NCI-H2171 treated with DMSO at 0.1 percent for 48 hours (cell line): ENCODE results near the gene TTC22.
A peak's percentile ranks its signal among the peaks of the same experiment; 100 is the strongest.

Experiments used
- DNase-seq: peaks from one replicate; lab custom pipeline; 2025; lab: John Stamatoyannopoulos, UW

TTC22 gene

DNA sequence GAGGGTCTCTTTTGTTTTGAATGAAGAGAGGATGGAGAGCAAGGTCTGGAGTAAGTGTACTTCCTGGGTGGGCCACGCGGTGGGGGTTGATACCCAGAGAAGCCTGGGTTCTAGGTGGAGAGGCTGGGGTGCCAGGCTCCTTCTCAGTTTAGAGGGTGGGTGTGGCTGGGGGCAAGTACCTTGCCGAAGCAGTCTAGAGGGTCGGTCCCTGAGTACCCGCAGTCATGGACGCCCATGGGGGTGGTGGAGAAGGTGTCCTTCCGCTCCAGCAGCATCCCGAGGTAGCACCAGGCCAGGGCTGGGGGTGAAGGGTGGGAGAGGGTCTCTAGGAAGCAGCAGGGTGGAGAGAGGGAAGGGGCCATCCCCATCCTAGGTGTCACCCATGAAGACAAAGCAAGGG is 14.3 kb downstream of the TTC22 start:
- DNase-seq = no peak

DNA sequence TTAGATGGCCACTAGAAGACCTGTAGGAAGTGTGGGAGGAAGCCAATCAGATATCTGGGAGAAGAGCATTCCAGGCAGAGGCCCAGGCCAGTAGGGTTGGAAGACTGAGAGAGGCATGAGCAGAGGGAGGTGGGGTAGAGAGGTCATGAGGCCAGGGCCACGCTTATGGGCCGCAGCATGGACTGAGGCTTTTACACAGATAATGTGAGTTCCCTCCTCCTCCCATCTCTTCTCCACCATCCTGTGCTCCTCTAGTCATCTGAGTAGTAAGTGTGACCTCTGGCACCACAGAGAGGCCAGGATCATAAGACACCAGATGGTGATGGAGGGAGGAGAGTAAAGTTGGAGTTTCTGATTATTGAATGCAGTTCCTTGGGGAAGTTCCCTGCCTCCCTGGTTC is 17.1 kb downstream of the TTC22 start:
- DNase-seq = no peak

DNA sequence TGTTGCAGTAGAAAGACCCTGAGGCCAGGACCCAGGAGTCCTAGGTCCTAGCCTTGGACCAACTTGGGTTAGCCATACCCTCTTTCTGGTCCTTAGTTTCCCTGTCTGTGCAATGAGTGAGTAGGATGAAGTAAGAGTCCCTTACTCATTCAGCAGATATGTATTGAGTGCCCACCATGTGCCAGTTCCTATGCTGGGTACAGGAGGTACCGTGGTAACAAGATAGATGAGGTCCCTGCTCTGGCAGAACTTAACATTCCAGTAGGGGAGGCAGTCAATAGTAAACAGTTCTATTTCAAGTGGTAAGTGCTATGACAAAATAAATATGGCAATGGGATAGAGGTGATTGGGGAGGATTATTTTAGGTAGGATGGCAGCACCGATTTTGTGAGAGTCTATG is 18.5 kb downstream of the TTC22 start:
- peak; percentile 12 for DNase-seq

DNA sequence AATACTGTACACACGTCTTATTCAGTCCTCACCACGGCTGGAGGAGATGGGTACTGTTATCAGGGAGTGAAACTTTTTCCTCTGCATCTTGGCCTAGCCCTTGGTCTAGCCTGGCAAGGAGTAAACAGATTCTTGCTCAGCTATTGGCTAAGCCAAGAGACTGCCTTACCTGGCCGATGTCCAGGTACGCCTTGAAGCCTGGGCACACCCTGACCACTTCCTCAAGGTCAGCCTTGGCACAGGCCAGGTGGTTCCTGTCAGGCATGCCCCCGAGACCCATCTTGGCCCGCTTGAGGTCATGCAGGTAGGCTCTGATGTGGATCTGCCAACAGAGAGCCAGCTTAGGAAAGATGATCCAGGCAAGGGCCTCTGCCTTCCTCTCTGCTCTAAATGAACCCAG is 19.0 kb downstream of the TTC22 start:
- no peak for DNase-seq

DNA sequence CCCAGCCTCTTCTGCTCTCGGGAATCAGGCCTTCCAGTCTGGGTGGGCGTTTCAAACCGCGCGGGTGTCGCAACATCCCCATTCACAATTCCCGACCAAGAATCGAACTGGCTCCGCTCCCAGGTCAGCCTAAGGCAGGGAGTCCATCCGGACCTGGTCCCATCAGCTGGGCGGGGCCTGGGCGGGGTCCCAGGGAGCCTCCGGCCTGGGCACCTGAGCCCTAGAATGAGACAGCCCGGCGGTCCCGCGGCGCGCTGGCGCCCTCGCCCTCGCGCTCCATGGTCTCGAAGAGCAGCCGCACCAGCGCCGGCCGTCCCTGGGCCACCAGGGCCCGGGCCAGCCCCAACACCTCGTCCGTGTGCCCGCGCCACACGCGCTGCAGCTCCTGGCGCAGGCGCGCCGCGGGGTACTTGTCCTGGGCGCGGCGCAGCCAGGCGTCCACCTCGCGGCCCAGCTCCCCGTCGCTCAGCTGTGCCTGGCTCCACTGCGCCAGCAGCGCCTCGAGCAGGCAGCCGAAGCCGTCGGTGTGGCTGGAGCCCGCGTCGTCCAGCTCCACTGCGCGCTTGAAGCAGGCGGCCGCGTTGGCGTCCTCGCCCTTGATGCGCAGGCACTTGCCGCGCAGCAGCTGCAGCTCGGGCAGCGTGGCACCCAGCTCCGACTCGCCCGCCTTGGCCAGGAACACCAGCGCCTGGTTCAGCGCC is 19.9 kb downstream of the TTC22 start:
- no peak for DNase-seq

DNA sequence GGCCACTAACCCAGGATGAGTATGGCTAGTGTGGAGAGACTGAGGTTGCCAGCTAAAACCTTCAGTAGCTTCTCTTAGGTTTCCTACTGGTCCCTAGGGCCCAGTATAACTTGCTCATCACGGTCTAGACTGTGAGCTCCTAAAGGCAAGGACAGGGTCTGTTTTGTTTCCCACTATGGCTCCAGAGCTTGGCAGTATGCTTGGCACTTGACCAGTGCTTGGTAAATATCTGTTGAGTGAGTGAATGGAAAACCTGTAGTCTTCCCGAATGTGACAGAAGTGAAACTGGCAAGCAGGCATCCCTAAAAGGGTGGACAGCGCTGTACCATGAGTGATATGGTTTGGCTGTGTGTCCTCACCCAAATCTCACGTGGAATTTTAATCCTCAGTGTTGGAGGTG is 23.7 kb downstream of the TTC22 start:
- no peak for DNase-seq

DNA sequence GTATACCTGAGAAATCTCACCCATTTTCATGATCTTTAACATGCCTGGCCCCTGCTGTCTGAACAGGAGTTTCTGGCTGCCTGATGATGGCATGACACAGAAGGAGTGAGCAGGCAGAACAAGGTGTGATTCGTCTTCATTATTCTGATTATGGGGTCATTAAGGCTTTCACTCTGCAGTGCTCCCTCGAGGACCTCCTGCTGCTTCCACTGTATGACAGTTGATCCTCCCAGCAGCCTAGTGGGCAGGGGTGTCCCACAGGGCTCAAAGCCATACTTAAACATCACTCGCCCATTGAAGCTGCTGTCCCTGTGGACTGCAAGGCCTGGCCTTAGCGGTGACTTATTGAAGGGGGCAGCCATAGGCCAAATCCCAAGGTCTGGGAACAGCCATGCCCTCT is 24.1 kb downstream of the TTC22 start:
- no peak for DNase-seq

DNA sequence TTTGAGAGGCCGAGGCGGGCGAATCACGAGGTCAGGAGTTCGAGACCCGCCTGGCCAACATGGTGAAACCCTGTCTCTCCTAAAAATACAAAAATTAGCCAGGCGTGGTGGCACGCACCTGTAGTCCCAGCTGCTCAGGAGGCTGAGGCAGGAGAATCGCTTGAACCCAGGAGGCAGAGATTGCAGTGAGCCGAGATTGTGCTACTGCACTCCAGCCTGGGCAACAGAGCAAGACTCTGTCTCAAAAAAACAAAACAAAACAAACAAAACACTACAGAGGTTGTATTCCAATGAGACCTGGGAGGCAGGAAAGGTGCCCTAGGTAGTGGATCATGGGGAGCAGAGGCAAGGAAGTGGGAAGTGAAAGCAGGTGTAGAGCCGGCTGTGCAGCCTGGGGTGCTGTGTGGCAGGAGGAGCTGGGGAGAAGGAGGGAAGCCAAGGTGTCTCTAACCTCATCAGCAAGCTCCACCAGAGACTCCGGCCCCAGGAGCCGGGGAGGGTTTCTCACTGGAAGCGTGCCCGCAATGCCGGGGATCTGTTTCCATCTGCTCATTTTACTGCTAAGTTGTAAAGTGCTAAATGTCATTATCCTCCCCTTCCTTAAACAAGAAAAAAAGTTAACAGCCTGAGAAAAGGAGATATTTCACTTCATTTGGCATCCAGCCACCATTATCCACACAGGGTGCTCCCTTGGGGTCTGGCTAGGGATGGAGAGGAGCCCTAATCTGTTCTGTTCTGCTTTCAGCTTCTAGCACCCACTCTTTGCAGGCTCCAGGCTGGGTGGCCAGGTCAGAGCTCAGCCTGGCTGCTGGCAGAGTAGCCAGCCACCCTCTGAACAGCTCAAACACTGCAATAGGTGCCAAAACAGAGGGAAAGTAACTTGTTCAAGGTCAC is 25.0 kb downstream of the TTC22 start:
- peak; percentile 86 for DNase-seq

DNA sequence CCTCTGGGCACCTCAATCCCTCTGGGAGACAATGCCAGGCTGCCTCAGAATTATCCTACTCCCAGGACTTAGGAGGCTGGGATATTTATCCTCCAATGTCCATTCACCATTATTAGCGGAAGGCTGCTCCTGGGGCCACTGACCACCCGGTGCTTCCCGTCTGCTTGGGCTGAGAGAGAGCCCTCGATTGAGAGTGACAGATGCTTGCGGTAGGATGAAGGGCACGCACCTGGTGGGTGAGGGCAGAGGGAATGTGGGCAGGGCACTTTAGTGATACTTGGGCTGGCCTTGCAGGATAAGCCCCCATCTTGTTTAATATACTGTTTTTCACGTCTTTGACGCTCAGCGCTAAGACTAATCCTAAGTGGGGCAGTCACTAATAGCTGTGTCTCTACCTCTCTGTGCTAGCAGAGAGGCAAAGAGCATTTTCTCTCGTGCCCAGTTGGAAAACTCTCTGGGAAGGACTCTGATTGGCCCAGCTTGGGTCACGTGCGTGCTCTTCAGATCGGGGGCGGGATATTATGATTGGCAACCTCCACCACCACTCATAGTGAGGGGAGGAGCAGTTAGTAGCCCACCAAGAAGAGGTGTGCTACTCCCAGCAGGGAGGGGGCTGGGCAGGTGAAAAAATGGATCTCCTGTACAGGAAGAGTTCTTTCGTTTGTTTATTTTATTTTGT is 26.2 kb downstream of the TTC22 start:
- peak; percentile 93 for DNase-seq

DNA sequence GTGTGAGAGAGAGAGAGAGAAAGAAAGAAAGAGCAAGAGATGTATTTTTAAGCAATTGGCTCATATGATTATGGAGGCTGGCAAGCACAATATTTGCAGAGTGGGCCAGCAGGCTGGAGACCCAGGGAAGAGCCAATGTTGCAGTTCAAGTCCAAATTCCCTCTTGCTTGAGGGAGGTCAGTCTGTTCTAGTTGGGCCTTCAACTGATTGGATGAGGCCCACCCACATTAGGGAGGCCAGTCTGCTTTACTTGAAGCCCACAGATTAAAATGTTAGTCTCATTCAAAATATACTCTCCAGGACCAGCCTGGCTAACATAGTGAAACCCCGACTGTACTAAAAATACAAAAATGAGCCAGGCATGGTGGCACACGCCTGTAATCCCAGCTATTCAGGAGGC is 28.2 kb downstream of the TTC22 start:
- no peak for DNase-seq

DNA sequence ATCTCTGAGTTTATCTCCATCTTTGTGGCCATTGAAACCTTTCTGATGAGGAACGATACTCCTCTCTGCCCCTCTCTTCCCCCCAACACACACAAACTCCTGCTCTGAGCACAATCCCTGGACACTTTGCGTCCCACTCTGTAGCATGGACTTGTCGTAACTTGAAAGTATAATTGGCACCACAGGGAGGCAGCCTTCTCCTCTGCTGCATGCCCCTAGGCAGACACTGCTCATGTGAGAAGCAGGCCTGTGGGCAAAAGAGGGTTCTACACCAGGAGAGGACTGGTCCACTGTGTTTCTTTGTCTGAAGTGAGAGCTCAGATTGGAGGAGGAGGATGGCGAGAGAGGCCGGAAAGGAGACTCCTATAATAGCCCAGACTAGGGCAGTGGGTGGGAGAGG is 33.0 kb downstream of the TTC22 start:
- DNase-seq = no peak

DNA sequence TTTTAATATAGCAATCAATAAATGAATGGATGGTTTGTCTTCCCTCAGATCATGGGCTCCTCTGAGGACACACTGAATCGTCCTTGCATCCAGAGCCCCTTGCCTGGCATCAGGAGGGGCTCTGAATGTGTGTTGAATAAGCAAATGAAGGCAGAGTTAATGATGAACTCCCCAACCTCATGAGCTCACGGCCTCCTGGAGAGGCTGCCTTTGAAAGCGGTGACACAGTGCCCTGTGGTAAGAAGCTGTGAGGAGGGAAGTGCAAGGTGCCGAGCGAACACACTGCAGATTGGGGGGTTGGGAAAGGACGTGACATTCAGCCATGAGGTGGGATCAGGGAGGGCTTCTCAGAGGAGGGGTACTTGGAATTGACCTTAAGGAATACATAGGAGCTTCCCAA is 33.6 kb downstream of the TTC22 start:
- DNase-seq = no peak

DNA sequence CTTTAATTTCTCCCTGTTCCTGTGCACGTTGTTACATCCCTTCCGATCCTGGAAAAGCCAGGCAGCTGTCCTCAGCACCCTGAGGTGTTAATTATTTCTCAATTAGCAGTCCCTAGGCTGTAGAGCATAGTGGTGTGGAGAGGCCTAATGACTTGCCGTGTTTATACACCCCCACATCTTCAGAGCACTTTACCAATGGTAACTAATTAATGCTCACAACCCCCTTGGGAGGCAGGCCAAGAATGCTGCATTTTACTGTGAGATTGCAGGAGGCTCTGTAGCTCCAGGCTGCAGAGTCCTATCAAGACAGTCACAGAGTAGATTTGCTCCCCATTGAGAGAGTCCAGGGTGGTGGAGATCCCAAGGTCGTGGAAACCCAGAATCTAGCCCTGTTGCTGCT is 34.4 kb downstream of the TTC22 start:
- DNase-seq = no peak

DNA sequence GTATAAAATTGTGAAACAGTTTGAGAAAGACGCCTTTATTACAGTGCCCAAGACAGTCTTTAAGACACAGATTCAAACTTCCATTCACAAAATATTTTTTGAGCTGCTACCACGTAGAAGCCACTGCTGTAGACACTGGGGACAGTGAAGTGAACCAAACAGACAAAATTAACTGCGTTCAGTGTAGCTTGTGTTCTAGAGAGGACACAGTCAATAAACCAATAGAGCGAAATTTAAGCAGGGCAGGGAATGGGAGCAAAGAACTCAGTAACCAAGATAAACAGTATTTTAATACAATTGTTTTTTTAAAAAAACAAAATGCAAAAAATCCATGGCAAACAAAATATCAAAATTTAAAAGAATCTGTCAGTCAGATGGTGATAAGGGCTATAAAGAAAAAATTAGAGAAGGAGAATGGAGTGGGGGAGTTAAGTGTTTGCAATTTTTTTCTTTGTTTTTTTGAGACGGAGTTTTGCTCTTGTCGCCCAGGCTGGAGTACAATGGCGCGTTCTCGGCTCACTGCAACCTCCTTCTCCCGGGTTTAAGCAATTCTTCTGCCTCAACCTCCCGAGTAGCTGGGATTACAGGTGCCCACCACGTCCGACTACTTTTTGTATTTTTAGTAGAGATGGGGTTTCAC is 36.1 kb downstream of the TTC22 start:
- DNase-seq = no peak

DNA sequence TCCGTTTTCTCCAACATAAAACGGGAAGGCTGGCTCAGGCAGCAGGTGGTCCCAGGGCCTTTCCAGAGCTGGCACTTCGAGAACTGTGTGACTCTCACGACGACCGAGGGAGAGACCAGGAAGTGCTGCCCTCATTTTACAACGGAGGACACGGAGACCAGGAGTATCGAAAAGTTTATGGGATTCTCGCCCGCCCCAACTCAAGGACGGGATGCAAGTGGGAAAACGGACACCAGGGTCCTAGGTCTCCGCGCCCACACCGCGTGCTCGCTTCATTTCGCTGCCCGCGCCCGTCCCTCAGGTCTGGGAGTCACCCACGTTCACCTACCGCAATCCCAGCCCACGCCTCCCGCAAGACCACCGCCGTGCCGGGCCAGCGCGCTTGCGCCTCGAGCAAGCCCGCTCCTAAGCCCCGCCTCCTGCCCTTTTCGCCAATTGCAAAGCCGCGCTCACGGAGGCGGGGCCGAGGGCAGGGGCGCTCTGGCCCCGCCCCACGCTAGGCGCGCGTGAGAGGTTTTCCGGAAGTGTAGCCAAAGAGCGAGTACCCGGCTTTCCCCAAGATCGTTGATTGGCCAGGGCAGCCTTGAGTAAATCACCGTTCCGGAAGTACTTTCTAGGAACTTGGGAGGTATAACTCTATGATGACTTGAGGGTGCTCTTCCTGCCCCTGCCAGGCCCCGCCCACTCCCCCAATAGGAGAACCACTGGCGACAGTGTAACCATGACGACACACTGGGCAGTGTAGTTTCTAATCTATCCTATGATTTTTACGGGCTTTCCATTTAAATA is 36.8 kb downstream of the TTC22 start, which contains the start of gene PARS2:
Gene PARS2, minus strand, starts transcription at position 391 of the 789 bp plus-strand sequence. CDS start 5,362 bp downstream, outside the sequence.
- peak; percentile 100 for DNase-seq

DNA sequence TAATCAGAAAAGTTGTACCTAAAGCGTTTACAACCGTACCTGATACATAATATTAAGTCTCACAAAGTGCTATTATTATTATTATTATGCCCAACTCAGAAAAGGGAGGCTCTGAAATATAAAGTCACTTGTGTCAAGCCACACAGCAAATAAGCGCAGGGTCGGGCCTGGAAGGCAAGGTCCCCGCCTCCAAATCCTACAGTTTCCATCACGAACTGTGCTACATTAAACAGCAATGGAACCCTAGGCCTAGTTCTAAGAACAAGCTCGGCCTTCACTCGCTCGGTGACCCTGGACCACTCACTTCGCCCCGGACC is 37.3 kb downstream of the TTC22 start:
- no peak for DNase-seq

DNA sequence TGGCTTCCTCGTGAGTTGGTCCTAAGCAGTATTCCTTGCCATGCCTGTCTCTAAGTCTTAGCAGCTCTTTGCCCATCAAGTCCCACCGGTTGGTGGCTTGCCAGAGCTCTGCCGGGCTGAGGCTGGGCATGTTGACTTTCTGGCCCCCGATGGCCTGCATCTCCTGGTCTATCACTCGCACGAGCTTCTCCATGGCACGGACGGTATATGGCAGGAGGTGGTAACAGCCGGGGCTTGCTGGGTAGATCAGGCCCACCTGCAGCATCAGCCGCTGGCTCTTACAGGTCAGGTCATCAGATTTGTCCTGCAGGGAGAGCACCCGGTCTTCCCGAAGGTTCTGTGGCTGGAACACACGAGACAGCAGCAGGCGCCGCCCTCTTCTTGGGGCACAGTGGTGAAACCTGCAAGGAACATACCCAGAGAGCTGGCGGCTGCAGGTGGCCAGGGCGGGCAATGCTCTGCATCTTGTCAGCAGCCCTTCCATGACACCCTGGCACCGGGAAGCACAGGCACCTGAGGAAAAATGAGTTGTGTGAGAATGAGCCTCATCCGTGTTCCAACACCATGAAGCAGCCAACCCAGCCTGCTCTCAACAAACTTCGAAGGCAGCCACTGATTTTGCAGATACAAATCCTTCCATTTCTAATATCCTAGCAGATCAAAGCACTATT is 42.3 kb downstream of the TTC22 start:
- no peak for DNase-seq

DNA sequence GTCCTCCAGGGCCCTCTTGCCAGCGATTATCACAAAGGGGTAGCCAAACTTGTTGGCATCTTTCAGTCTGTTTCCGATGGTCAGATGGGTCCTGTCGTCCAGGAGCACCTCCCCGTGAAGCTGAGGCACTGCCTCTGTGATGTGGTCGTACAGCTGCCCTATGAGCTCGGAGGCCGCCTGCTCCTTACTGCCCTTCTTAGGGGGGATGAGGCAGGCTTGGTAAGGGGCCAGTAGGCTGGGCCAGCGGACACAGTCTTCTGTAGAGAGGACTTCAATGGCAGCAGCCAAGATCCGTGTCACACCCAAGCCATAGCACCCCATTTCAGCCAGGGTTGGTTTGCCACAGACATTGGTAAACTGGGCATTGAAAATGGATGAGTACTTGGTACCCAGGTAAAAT is 43.3 kb downstream of the TTC22 start:
- DNase-seq = no peak

DNA sequence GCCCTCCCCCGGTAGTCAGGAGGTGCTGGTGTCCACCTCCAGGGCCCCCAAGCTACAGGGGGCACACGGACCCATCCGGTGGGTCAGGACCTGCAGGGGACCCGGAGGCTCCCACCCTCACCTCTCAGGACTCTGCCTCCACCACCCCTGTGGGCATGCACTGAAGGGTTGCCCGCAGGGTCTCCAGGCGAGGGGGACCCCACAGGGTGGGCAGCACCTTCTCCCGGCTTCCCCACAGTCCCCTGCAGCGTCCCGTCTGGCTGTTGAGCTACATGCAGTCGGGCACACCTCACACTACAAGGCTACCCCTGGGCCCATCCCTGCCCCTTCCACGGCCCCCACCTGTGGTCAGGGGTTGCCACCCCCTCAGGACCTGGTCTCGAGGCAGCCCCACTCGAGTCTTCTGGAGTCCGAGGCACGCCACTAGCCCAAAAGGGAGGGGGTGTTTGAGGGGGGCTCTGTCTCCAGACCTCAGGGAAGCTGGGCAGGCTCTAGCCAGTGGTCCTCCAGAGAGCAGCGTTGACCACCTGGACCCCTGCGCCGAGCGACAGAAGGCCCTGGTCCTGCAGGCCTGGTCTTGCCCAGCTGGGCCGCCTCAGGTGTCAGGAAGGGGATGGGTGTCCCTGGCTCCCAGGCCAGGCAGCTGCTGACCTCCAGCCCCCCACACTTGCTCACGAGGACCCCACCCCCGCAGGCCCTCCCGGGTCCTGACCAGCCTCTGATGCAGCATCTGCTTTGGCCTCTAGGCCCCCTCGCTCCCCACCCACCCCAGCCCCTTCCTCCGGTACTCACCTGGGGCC is 46.4 kb downstream of the TTC22 start:
- DNase-seq = no peak

DNA sequence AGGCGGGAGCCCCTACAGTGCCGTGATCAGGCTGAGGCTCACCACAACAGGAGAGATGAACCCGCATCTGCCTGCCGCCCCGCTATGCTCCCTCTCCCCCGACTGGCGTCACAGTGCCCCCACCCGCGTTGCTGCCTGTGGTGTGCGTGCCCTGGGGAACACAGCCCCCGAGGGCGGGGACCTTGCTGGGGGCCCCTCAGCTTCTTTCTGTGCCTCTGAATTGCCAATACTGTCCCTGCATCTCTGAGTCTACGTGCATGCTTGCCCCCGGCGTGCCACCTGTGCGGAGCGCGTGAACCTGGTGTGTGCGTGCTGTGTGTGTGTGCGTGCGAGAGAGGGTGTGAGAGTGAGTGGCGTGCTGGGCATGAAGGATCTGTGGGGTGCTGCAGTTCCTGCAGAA is 47.1 kb downstream of the TTC22 start:
- DNase-seq = no peak
